Spinal cord (tissue), 10 donors: ENCODE measurements around the gene CEACAM7. TPM values are rescaled to one million over a fixed set of nuclear protein-coding genes. Genes with fewer than 3 reads are reported as not detected.
"Not testable (repeated sequence)": the region's sequence is repeated elsewhere in the genome, so short reads cannot be mapped to it uniquely, and the experiment has no call there.

Source experiments
- DNase-seq, 6 donors: peaks; one replicate each; pipeline versions ENCODE4 v3.0.0 to v3.0.0-alpha.2; 2013 to 2015; ENCODE audit warnings: low spot score in 6 of 6, low read depth in 4 of 6
- H3K27ac ChIP-seq: one replicate; pipeline ENCODE4 v1.5.1; 2013; ENCODE audit warnings: low read depth, low read length, control low read depth
- H3K27me3 ChIP-seq: one replicate; pipeline ENCODE4 v1.6.1; 2013; ENCODE audit warnings: low read length; ENCODE audit not compliant: control insufficient read depth, insufficient read depth
- H3K36me3 ChIP-seq: one replicate; pipeline ENCODE4 v1.6.1; 2013; ENCODE audit warnings: low read length; ENCODE audit not compliant: control insufficient read depth, insufficient read depth
- H3K4me1 ChIP-seq: one replicate; pipeline ENCODE4 v1.6.1; 2013; ENCODE audit warnings: low read length; ENCODE audit not compliant: control insufficient read depth, insufficient read depth
- H3K4me3 ChIP-seq: one replicate; pipeline ENCODE4 v1.5.1; 2013; ENCODE audit warnings: low read depth, low read length, control low read depth
- H3K9me3 ChIP-seq: one replicate; pipeline ENCODE4 v1.6.1; 2013; ENCODE audit warnings: low read length; ENCODE audit not compliant: control insufficient read depth, insufficient read depth
- WGBS: methylation state at CpG from one replicate; pipeline ENCODE4 v1.1.5; 2013; ENCODE audit warnings: missing lambda C conversion rate; ENCODE audit not compliant: insufficient coverage; 5-methylcytosine and 5-hydroxymethylcytosine counted together
- polyA plus RNA-seq, 2 donors: library from polyadenylated mRNA; unstranded; fragments of 120-200 nt; gene quantifications; one replicate each; pipeline ENCODE4 v1.2.1, GENCODE V29; 2013; ENCODE audit not compliant: insufficient read length in 2 of 2
- total RNA-seq, 2 donors: library from RNA; depleted of rRNA in 1 of 2; stranded (reverse); fragments of 120-200 nt in 1 of 2; fragments of >200 nt in 1 of 2; gene quantifications; one replicate each; pipeline versions ENCODE4 v1.2.3 to v1.2.4, GENCODE V29; 2013 to 2014
- donor health status: healthy.

The CEACAM7 gene
- total and polyA plus RNA-seq, 4 donors, result not detected

DNA sequence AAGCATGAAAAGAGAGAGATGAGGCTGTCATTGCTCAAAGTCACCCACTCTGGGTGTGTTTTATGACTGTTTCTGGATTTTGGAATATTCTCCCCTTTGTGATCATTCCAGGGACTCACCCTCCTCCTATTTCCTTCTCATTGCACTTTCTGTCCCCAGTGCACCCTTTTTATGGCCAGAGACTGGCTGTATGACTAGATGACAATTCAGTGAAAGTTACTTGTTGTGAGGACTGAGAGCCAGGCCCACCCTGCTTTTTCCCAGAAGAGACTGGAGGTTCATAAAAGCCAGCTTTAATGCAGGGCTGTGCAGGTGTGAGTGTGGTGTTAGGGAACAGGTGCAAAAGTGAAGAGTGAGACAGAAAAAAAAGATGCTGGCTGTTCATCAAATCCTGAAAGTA lies 17.3 kb downstream of the CEACAM7 start:
- H3K27me3 ChIP-seq, result peaks cover 8% of the 10 kb centered on the region
- H3K9me3 ChIP-seq, result no peaks in the 10 kb centered on the region

DNA sequence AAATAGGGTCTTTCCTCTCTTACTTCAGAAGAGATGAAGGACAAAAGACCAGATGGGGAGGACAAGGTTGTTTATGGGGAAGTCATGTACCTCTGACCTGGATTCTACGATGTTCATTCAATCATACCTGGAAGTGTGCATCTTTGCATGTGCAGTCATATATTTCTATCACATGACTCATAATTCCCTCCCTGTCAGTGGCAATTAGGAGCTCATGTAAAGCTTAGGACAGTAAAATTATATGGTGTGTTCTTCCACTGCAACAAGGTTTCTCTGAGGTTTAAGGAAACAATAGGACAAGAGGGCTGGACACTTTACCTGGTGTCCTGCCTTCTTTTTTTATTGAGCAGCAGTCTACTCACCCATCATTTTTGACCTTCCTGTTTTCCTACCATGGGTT lies 19.8 kb downstream of the CEACAM7 start:
- WGBS, result no CpG with 5 or more reads among the region's 1 CpG
- peaks cover 5% of the 10 kb centered on the region for H3K27me3 ChIP-seq
- no peak for DNase-seq

More for the DNA sequence above, 17.3 kb downstream of the CEACAM7 start:
- Histone ChIP-seq H3K4me1 (no peaks in the 10 kb centered on the region), H3K27ac (no peak overlapping the region), H3K4me3 (no peak overlapping the region), H3K36me3 (no peaks in the 10 kb centered on the region)
- DNase-seq, result no peak

GRCh38 chr19:41666075-41666474 lies 22.0 kb downstream of the CEACAM7 start:
- DNase-seq, result no peak
- Histone ChIP-seq H3K27ac (no peak overlapping the region), H3K9me3 (no peaks in the 10 kb centered on the region), H3K4me3 (no peak overlapping the region), H3K36me3 (no peaks in the 10 kb centered on the region), H3K27me3 (no peaks in the 10 kb centered on the region), H3K4me1 (no peaks in the 10 kb centered on the region)
- WGBS, result 67% methylated on average over 2 of the region's 2 CpGs

More for the DNA sequence above, 19.8 kb downstream of the CEACAM7 start:
- H3K4me1 ChIP-seq, result no peaks in the 10 kb centered on the region
- no peaks in the 10 kb centered on the region for H3K36me3 ChIP-seq
- no peaks in the 10 kb centered on the region for H3K9me3 ChIP-seq
- H3K27ac ChIP-seq, result no peak overlapping the region
- no peak overlapping the region for H3K4me3 ChIP-seq

DNA sequence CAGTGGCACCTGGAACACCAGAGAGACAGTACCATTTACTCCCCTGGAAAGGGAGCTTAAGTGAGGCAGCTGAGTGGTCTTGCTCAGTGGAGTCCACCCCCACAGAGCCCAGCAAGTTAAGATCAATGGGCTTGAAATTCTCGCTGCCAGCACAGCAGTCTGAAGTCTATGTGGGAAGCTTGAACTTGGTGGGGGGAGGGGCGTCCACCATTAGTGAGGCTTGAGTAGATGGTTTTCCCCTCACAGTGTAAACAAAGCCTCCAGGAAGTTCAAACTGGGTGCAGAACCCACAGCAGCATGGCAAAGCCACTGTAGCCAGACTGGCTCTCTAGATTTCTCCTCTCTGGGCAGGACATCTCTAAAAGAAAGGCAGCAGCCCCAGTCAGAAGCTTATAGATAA lies 30.9 kb downstream of the CEACAM7 start:
- Histone ChIP-seq H3K4me1 (no peaks in the 10 kb centered on the region), H3K36me3 (no peaks in the 10 kb centered on the region), H3K4me3 (no peak overlapping the region), H3K27me3 (no peaks in the 10 kb centered on the region), H3K9me3 (no peaks in the 10 kb centered on the region), H3K27ac (no peak overlapping the region)
- 60% methylated on average over 1 of the region's 2 CpGs for WGBS
- no peak for DNase-seq

DNA sequence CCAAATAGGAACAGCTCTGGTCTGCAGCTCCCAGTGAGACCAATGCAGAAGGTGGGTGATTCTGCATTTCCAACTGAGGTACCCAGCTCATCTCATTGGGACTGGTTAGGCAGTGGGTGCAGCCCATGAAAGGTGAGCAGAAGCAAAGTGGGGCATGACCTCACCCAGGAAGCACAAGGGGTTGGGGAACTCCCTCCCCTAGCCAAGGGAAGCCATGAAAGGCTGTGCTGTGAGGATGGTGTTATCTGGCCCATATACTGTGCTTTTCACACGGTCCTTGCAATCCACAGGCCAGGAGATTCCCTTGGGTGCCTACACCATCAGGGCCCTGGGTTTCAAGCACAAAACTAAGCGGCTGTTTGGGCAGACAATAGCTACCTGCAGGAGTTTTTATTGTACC lies 31.3 kb downstream of the CEACAM7 start:
- H3K4me3 ChIP-seq, H3K4me1 ChIP-seq, H3K36me3 ChIP-seq, H3K27ac ChIP-seq, H3K9me3 ChIP-seq, H3K27me3 ChIP-seq, DNase-seq: not testable (repeated sequence)
- 50% methylated on average over 2 of the region's 2 CpGs for WGBS

DNA sequence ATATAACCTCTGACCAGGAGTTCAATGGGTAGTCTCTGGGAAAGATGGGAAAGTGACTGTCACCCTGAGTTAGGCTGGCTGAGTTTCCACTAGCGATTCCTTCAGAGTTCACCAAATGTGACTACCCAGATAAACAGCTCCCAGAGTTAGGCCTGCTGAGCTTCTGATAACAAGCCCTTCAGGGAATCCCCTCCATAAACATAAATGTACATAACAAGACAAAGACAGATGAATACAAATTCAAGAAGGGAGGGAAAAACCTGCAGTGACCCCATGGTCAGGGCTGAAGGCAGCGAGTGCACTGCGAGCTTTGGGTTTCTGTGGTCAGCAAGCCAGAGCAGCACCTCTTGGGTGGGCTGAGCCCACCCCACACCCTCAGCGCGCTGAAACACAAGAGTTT lies 35.8 kb downstream of the CEACAM7 start:
- H3K27ac ChIP-seq, result no peak overlapping the region
- peaks cover 9% of the 10 kb centered on the region for H3K27me3 ChIP-seq
- H3K36me3 ChIP-seq, result no peaks in the 10 kb centered on the region
- WGBS, result 80% methylated on average over 5 of the region's 5 CpGs
- H3K4me1 ChIP-seq, result no peaks in the 10 kb centered on the region
- no peaks in the 10 kb centered on the region for H3K9me3 ChIP-seq
- H3K4me3 ChIP-seq, result no peak overlapping the region
- DNase-seq, result no peak

DNA sequence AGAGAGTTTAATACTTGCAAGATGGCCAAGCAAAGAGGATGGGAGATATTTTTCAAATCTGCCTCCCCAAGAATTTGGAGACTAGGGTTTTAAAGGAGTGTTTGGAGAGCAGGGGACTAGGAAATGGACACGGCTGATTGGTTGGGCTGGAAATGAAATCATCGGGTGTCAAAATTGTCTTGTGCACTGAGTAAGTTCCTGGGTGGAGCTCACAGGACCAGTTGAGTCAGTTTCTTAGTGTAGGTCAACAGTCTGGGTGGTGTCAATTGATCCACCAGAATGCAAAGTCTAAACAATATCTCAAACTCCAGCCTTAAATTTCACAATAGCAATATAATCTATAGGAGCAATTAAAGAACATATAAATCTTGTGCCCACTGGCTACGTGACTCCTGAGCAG lies 38.2 kb downstream of the CEACAM7 start:
- DNase-seq, result no peak
- H3K27me3 ChIP-seq, result peaks cover 9% of the 10 kb centered on the region
- WGBS, result 92% methylated on average over 2 of the region's 3 CpGs

GRCh38 chr19:41646589-41647204 lies 41.4 kb downstream of the CEACAM7 start:
- Histone ChIP-seq H3K9me3 (no peaks in the 10 kb centered on the region), H3K27me3 (peaks cover 7% of the 10 kb centered on the region), H3K27ac (no peak overlapping the region), H3K36me3 (no peaks in the 10 kb centered on the region), H3K4me1 (no peaks in the 10 kb centered on the region), H3K4me3 (no peak overlapping the region)
- no peak for DNase-seq
- no CpG with 5 or more reads among the region's 14 CpGs for WGBS

More for the DNA sequence above, 38.2 kb downstream of the CEACAM7 start:
- no peak overlapping the region for H3K4me3 ChIP-seq
- no peaks in the 10 kb centered on the region for H3K4me1 ChIP-seq
- H3K27ac ChIP-seq, result no peak overlapping the region
- no peaks in the 10 kb centered on the region for H3K36me3 ChIP-seq
- no peaks in the 10 kb centered on the region for H3K9me3 ChIP-seq

DNA sequence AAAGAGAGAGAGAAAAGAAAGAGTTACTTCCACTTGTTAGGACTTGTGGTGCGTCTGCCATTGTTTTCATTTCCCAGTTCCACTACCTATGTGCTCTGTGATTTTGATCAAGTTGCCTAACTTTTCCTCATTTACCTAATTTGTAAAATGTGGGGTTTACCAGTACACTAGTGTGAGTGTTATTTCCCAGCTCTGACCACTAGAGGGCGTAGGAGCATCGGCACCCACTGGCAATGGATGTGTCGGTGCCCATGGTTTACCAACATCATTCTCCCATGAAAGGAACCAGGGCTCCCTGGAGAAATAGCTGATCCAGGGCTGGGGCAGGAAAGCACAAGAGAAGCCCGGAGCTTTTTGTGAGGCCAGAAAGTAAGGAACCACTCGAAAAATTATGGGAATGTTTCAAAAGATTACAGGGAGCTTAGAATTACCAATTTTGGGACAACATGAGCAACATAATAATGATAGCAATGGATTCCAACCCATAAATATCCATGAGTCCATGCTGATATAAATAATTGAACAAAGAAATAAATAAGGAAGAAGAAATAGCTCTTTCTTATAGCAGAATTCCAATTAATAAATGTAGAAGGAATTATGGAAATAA lies 46.1 kb downstream of the CEACAM7 start:
- peak in 5 of 6 donors; percentile 17 to 79 (median 29) for DNase-seq
- whole genome bisulfite sequencing, result no CpG with 5 or more reads among the region's 6 CpGs

GRCh38 chr19:41638641-41639081 lies 49.4 kb downstream of the CEACAM7 start:
- H3K27ac ChIP-seq, result no peak overlapping the region
- WGBS, result 48% methylated on average over 2 of the region's 6 CpGs
- no peaks in the 10 kb centered on the region for H3K9me3 ChIP-seq
- no peaks in the 10 kb centered on the region for H3K4me1 ChIP-seq
- H3K36me3 ChIP-seq, result no peaks in the 10 kb centered on the region
- DNase-seq, result no peak
- H3K27me3 ChIP-seq, result peaks cover 14% of the 10 kb centered on the region
- H3K4me3 ChIP-seq, result no peak overlapping the region

More for the DNA sequence above, 46.1 kb downstream of the CEACAM7 start:
- no peak overlapping the region for H3K4me3 ChIP-seq
- peaks cover 14% of the 10 kb centered on the region for H3K27me3 ChIP-seq
- no peaks in the 10 kb centered on the region for H3K36me3 ChIP-seq
- no peaks in the 10 kb centered on the region for H3K9me3 ChIP-seq
- no peaks in the 10 kb centered on the region for H3K4me1 ChIP-seq
- no peak overlapping the region for H3K27ac ChIP-seq
